Measurements from ENCODE around the gene TRPM8. TPM values are rescaled to one million over a fixed set of nuclear protein-coding genes. Genes with fewer than 3 reads are reported as not detected.

Gene TRPM8
- total RNA-seq, 4 donors from 2014 or later = not detected

DNA sequence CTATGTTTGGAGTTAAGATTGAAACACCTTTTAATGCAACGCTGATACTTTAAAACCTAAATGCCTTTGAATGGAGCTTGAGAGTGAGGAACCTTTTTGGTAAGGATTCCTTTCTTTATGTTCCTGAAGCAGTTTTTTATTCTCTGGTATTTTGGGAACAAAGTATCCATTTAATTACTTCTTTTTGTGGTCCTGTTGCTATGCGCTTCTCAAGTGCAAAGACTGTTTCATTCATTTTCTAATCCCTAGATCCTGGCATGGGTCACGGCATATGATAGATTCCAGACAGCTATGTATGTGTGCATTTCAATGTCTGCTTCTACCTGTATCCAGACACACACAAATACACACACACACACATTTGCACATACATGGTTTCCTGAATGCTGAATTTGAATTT is 28.0 kb downstream of the TRPM8 start:
- 81 to 100% methylated on average over 2 to 3 of the region's 3 CpGs for WGBS, 2 donors (ENCODE audit: low coverage in 1 of 2)
- H3K27me3 ChIP-seq = peaks cover 40% of the 10 kb centered on the region
- H3K4me3 ChIP-seq = no peak overlapping the region
- no peak for ATAC-seq
- H3K36me3 ChIP-seq = no peaks in the 10 kb centered on the region
- no peak overlapping the region for H3K27ac ChIP-seq
- peaks cover 0 to 19% (median 0%) of the 10 kb centered on the region in 3 donors for H3K9me3 ChIP-seq
- H3K4me1 ChIP-seq = no peaks in the 10 kb centered on the region
- TF ChIP-seq EP300 (IDR thresholded peaks at IDR 0.05) (no peak), POLR2AphosphoS5 (IDR thresholded peaks at IDR 0.05) (no peak)

DNA sequence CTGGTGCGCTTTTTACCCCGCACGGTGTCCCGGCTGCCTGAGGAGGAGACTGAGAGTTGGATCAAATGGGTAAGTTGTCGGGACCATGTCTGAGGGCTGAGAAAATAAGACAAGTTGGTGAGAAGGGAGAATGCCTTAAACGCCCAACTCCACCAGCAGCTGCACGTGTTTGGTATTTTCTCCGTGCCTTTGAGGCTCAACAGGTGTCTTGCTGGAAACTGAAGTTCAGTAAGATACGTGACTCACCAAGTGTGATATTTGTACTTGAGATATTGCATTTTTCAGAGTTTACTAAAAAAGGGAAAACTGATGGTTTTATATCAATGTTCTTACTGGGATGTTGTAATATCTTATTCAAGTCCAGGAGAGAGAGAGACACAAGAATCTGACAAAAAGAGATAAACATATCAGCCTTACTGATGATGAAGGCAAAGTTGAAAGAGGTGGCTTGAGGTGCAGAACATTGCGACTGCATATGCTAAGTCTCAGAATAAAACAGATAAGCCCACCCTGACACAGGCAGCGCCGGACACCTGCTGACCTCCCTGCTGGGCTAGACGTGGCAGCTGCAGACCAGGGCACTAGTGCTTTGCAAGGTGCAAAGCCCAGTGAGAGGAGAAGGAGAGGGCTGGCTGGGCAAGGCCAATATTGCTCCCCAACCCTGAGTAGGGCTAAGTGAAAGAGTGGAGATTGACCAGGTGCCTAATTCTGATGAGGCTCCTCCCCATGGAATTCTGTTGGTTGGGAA is 33.1 kb downstream of the TRPM8 start:
- Histone ChIP-seq H3K27ac (no peak overlapping the region), H3K4me1 (no peaks in the 10 kb centered on the region), H3K27me3 (peaks cover 25% of the 10 kb centered on the region), H3K36me3 (no peaks in the 10 kb centered on the region), H3K4me3 (no peak overlapping the region), H3K9me3 (no peaks in the 10 kb centered on the region)
- WGBS, 2 donors (ENCODE audit: low coverage in 1 of 2) = 33 to 65% methylated on average over 6 to 13 of the region's 13 CpGs
- TF ChIP-seq EP300 (IDR thresholded peaks at IDR 0.05) = no peak
- TF ChIP-seq, protein P1, sequence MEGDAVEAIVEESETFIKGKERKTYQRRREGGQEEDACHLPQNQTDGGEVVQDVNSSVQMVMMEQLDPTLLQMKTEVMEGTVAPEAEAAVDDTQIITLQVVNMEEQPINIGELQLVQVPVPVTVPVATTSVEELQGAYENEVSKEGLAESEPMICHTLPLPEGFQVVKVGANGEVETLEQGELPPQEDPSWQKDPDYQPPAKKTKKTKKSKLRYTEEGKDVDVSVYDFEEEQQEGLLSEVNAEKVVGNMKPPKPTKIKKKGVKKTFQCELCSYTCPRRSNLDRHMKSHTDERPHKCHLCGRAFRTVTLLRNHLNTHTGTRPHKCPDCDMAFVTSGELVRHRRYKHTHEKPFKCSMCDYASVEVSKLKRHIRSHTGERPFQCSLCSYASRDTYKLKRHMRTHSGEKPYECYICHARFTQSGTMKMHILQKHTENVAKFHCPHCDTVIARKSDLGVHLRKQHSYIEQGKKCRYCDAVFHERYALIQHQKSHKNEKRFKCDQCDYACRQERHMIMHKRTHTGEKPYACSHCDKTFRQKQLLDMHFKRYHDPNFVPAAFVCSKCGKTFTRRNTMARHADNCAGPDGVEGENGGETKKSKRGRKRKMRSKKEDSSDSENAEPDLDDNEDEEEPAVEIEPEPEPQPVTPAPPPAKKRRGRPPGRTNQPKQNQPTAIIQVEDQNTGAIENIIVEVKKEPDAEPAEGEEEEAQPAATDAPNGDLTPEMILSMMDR (IDR thresholded peaks at IDR 0.05) = no peak
- no peak for TF ChIP-seq POLR2AphosphoS5 (IDR thresholded peaks at IDR 0.05)
- no peak for TF ChIP-seq POLR2A (IDR thresholded peaks at IDR 0.05)
- ATAC-seq = no peak

DNA sequence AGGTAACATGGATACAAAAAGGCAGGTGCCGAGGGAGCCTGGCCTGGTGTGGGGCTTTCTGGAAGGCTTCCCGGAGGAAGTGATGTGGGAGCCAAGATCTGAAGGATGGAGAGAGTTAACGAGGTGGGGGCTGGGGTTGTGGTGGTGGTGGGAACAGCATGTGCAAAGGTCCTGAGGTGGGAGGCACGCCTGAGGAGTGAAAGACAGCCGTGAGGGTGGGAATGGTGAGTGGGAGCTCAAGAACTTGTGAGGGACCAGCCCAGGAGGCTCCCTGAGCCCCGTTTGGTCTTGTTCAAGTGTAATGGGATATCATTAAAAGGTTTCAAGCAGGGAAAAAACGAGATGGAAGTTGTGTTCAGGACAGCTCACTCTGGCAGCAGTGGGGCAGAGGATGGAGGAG is 35.2 kb downstream of the TRPM8 start:
- H3K4me3 ChIP-seq = no peak overlapping the region
- peaks cover 23% of the 10 kb centered on the region for H3K27me3 ChIP-seq
- no peak overlapping the region for H3K27ac ChIP-seq
- WGBS, 2 donors (ENCODE audit: low coverage in 1 of 2) = 63 to 95% methylated on average over 4 to 7 of the region's 7 CpGs
- no peak for ATAC-seq
- H3K9me3 ChIP-seq = no peaks in the 10 kb centered on the region
- TF ChIP-seq POLR2A (IDR thresholded peaks at IDR 0.05) (no peak), EP300 (IDR thresholded peaks at IDR 0.05) (no peak), POLR2AphosphoS5 (IDR thresholded peaks at IDR 0.05) (no peak)
- TF ChIP-seq, protein P1 (IDR thresholded peaks at IDR 0.05) = no peak
- no peaks in the 10 kb centered on the region for H3K36me3 ChIP-seq
- no peaks in the 10 kb centered on the region for H3K4me1 ChIP-seq

DNA sequence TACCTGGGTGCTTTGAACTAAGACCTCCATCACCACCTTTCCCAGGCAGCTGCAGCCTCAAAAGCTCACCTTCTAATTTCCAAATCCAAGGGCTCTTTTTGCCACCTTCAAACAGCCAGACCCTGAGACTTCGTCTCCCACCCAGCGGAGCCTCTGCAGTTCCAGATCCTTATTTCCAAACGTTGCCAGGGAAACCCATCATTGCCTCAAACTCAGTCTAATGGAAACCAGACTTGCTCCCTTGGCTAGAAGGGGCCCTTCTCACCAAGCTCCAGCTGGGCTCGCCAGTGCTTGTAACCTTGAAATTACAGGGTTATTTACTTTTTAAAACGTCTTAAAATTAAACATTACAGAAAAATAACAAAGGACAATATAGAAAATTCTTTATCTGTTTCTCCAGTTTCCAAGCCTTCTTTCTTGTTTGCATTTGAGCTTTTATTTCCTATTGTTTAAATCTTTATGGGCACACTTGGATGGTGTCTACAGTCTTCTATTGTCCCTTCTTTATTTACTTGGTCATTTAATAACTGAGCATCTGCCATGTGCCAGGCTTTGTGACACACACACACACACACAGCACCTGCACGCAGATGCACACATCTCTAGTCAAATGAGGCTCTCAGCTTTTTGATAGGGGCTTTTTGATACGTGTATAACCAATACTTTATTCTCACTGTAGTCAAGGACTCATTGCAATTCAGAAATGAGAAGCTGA is 36.1 kb downstream of the TRPM8 start:
- WGBS, 2 donors (ENCODE audit: low coverage in 1 of 2) = 41 to 48% methylated on average over 7 of the region's 7 CpGs
- no peaks in the 10 kb centered on the region for H3K4me1 ChIP-seq
- no peak overlapping the region for H3K27ac ChIP-seq
- H3K9me3 ChIP-seq = no peaks in the 10 kb centered on the region
- no peak for ATAC-seq
- no peaks in the 10 kb centered on the region for H3K36me3 ChIP-seq
- peaks cover 23% of the 10 kb centered on the region for H3K27me3 ChIP-seq
- no peak overlapping the region for H3K4me3 ChIP-seq
- TF ChIP-seq, protein P1 (IDR thresholded peaks at IDR 0.05) = no peak
- TF ChIP-seq POLR2A (IDR thresholded peaks at IDR 0.05) = no peak
- TF ChIP-seq EP300 (IDR thresholded peaks at IDR 0.05) = no peak
- TF ChIP-seq POLR2AphosphoS5 (IDR thresholded peaks at IDR 0.05) = no peak

DNA sequence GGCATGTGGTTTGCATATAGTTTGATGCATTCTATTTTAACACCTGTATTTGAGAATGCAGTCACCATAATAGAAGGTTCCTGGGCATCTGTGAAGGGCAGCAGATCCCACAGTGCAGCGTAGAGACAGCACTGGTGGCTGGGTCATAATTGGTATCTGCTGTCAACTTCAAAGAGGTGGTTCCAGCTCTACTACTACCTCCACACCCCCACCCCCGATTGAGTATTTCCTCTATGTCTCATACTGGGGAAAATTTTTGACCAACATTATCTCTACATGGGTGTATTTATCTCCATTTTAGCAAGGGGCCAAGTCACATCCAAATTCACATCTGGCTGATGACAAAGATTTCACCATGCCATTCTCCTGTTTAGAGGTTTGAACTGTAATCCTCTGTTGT is 43.0 kb downstream of the TRPM8 start:
- 79 to 80% methylated on average over 1 to 2 of the region's 2 CpGs for WGBS, 2 donors (ENCODE audit: low coverage in 1 of 2)
- Histone ChIP-seq H3K9me3 (no peaks in the 10 kb centered on the region), H3K27me3 (peaks cover 17% of the 10 kb centered on the region), H3K4me3 (no peak overlapping the region), H3K4me1 (no peaks in the 10 kb centered on the region), H3K27ac (no peak overlapping the region), H3K36me3 (no peaks in the 10 kb centered on the region)
- TF ChIP-seq EP300 (IDR thresholded peaks at IDR 0.05) = no peak
- no peak for TF ChIP-seq POLR2A (IDR thresholded peaks at IDR 0.05)
- TF ChIP-seq POLR2AphosphoS5 (IDR thresholded peaks at IDR 0.05) = no peak
- ATAC-seq = no peak
